KMS-11 (cell line): ENCODE measurements around the gene PARP3.

Experiments
- H2AFZ ChIP-seq: fragments of 200-600 bp; sonication (generic); 2 replicates; pipeline ENCODE4 v1.6.1; 2016; ENCODE audit warnings: antibody characterized with exemption, mixed run types, low read depth
- H3K27ac ChIP-seq: fragments of 200-600 bp; sonication (generic); 2 replicates; pipeline ENCODE4 v1.6.1; 2016; ENCODE audit warnings: mild to moderate bottlenecking, mixed run types
- H3K27me3 ChIP-seq: fragments of 200-600 bp; sonication (generic); 2 replicates; pipeline ENCODE4 v1.6.1; 2017; ENCODE audit warnings: mild to moderate bottlenecking, low read depth, mixed run types, moderate library complexity; ENCODE audit not compliant: insufficient read depth
- H3K36me3 ChIP-seq: fragments of 200-600 bp; sonication (generic); 2 replicates; pipeline ENCODE4 v1.6.1; 2017; ENCODE audit warnings: mild to moderate bottlenecking, mixed run types; ENCODE audit not compliant: insufficient read depth
- H3K4me1 ChIP-seq: fragments of 200-600 bp; sonication (generic); 2 replicates; pipeline ENCODE4 v1.6.1; 2016; ENCODE audit warnings: mild to moderate bottlenecking, low read depth, mixed run types; ENCODE audit not compliant: poor library complexity, severe bottlenecking
- H3K4me2 ChIP-seq: fragments of 200-600 bp; sonication (generic); 2 replicates; pipeline ENCODE4 v1.7.0; 2016; ENCODE audit warnings: mild to moderate bottlenecking, mixed run types
- H3K4me3 ChIP-seq: fragments of 200-600 bp; sonication (generic); IDR thresholded peaks from 2 replicates; pipeline ENCODE4 v1.6.1; 2017; ENCODE audit warnings: low read depth, low read length, mixed read lengths; ENCODE audit not compliant: insufficient read depth
- H3K79me2 ChIP-seq: fragments of 200-600 bp; sonication (generic); 2 replicates; pipeline ENCODE4 v1.6.1; 2016; ENCODE audit warnings: low read depth, mixed run types; ENCODE audit not compliant: insufficient read depth
- H3K9ac ChIP-seq: fragments of 200-600 bp; sonication (generic); 2 replicates; pipeline ENCODE4 v1.6.1; 2016; ENCODE audit warnings: mild to moderate bottlenecking, mixed run types
- H4K20me1 ChIP-seq: fragments of 200-600 bp; sonication (generic); 2 replicates; pipeline ENCODE4 v1.6.1; 2016; ENCODE audit warnings: mild to moderate bottlenecking, mixed run types; ENCODE audit not compliant: insufficient read depth
- CTCF ChIP-seq: fragments of 200-600 bp; sonication (generic); conservative IDR thresholded peaks from 2 replicates; pipeline ENCODE4 v1.6.1; 2017; ENCODE audit warnings: low read depth, mild to moderate bottlenecking, antibody characterized with exemption, low read length, moderate library complexity, mixed read lengths

The PARP3 gene

GRCh38 chr3:51948016-51948580 is 5.9 kb downstream of the PARP3 start:
- Histone ChIP-seq H4K20me1 (no peaks in the 10 kb centered on the region), H2AFZ (no peak overlapping the region), H3K4me1 (no peaks in the 10 kb centered on the region), H3K4me2 (no peak overlapping the region), H3K27ac (no peak overlapping the region), H3K27me3 (no peaks in the 10 kb centered on the region), H3K36me3 (no peaks in the 10 kb centered on the region), H3K4me3 (no peak overlapping the region), H3K79me2 (no peaks in the 10 kb centered on the region), H3K9ac (no peak overlapping the region)
- TF ChIP-seq CTCF: no peak

- Histone ChIP-seq H3K27ac (no peak overlapping the region), H3K4me2 (no peak overlapping the region), H3K79me2 (no peaks in the 10 kb centered on the region), H2AFZ (no peak overlapping the region), H3K27me3 (no peaks in the 10 kb centered on the region), H3K4me3 (no peak overlapping the region), H3K4me1 (no peaks in the 10 kb centered on the region), H3K36me3 (no peaks in the 10 kb centered on the region), H3K9ac (no peak overlapping the region), H4K20me1 (no peaks in the 10 kb centered on the region)
- TF ChIP-seq CTCF: no peak
Measured at GRCh38 chr3:51949121-51949520, 7.0 kb downstream of the PARP3 start.

GRCh38 chr3:51950899-51951298 is 8.7 kb downstream of the PARP3 start:
- H3K27me3 ChIP-seq: no peaks in the 10 kb centered on the region; the same call in 1 of the 2 replicates

GRCh38 chr3:51953445-51953844 is 11.3 kb downstream of the PARP3 start:
- no peak overlapping the region for H3K4me3 ChIP-seq
- H3K27ac ChIP-seq: no peak overlapping the region
- no peaks in the 10 kb centered on the region for H3K79me2 ChIP-seq
- TF ChIP-seq CTCF: no peak
- no peak overlapping the region for H2AFZ ChIP-seq
- H4K20me1 ChIP-seq: no peaks in the 10 kb centered on the region
- H3K36me3 ChIP-seq: no peaks in the 10 kb centered on the region
- H3K9ac ChIP-seq: no peak overlapping the region
- no peak overlapping the region for H3K4me2 ChIP-seq
- no peaks in the 10 kb centered on the region for H3K4me1 ChIP-seq
- H3K27me3 ChIP-seq: no peaks in the 10 kb centered on the region; the same call in 1 of the 2 replicates

More at GRCh38 chr3:51950899-51951298, 8.7 kb downstream of the PARP3 start:
- Histone ChIP-seq H3K4me1 (no peaks in the 10 kb centered on the region), H3K36me3 (no peaks in the 10 kb centered on the region), H3K4me2 (no peak overlapping the region), H3K9ac (no peak overlapping the region), H3K27ac (no peak overlapping the region), H3K79me2 (no peaks in the 10 kb centered on the region), H2AFZ (no peak overlapping the region), H3K4me3 (no peak overlapping the region), H4K20me1 (no peaks in the 10 kb centered on the region)
- TF ChIP-seq CTCF: no peak
